ENCODE results near the gene FRMPD1. TPM values are rescaled to one million over a fixed set of nuclear protein-coding genes. Genes with fewer than 3 reads are reported as not detected.

FRMPD1 gene
- total RNA-seq, 1 experiment from 2014 or later: not detected

GRCh38 chr9:37624073-37624472 is 26.7 kb upstream of the FRMPD1 start:
- no peak overlapping the region for H3K4me3 Mint-ChIP-seq (ENCODE audit: low read depth, unreplicated experiment)
- H3K4me1 Mint-ChIP-seq (ENCODE audit: low read depth, unreplicated experiment): no peaks in the 10 kb centered on the region
- no peak for TF ChIP-seq CTCF (IDR thresholded peaks at IDR 0.05; ENCODE audit: unreplicated experiment)
- no peak for DNase-seq
- peaks cover 2% of the 10 kb centered on the region for H3K27me3 Mint-ChIP-seq (ENCODE audit: unreplicated experiment)
- intact Hi-C loops (cut with micrococcal nuclease; ENCODE audit: unreplicated experiment): no loop called here
- no TSS peak for BruUV-seq (replicated peaks)
- CTCF ChIA-PET: no interaction called here
- H3K27ac Mint-ChIP-seq (ENCODE audit: unreplicated experiment): no peak overlapping the region
- no peaks in the 10 kb centered on the region for H3K9me3 Mint-ChIP-seq (ENCODE audit: low read depth, unreplicated experiment)
- H3K36me3 Mint-ChIP-seq (ENCODE audit: insufficient read depth, unreplicated experiment): no peaks in the 10 kb centered on the region

GRCh38 chr9:37625036-37625757 is 25.6 kb upstream of the FRMPD1 start:
- Mint-ChIP-seq H3K4me1 (ENCODE audit: low read depth, unreplicated experiment) (no peaks in the 10 kb centered on the region), H3K27me3 (ENCODE audit: unreplicated experiment) (no peaks in the 10 kb centered on the region), H3K27ac (ENCODE audit: unreplicated experiment) (no peak overlapping the region), H3K36me3 (ENCODE audit: insufficient read depth, unreplicated experiment) (no peaks in the 10 kb centered on the region), H3K9me3 (ENCODE audit: low read depth, unreplicated experiment) (no peaks in the 10 kb centered on the region), H3K4me3 (ENCODE audit: low read depth, unreplicated experiment) (no peak overlapping the region)
- CTCF ChIA-PET: no interaction called here
- intact Hi-C loops (cut with micrococcal nuclease; ENCODE audit: unreplicated experiment): no loop called here
- DNase-seq: no peak
- BruUV-seq (replicated peaks): no TSS peak
- TF ChIP-seq CTCF (IDR thresholded peaks at IDR 0.05; ENCODE audit: unreplicated experiment): no peak

GRCh38 chr9:37625758-37626147 is 25.0 kb upstream of the FRMPD1 start:
- CTCF ChIA-PET: no interaction called here
- no peaks in the 10 kb centered on the region for H3K27me3 Mint-ChIP-seq (ENCODE audit: unreplicated experiment)
- intact Hi-C loops (cut with micrococcal nuclease; ENCODE audit: unreplicated experiment): no loop called here
- no peak for DNase-seq
- no TSS peak for BruUV-seq (replicated peaks)
- H3K4me3 Mint-ChIP-seq (ENCODE audit: low read depth, unreplicated experiment): no peak overlapping the region
- H3K36me3 Mint-ChIP-seq (ENCODE audit: insufficient read depth, unreplicated experiment): no peaks in the 10 kb centered on the region
- TF ChIP-seq CTCF (IDR thresholded peaks at IDR 0.05; ENCODE audit: unreplicated experiment): no peak
- no peaks in the 10 kb centered on the region for H3K4me1 Mint-ChIP-seq (ENCODE audit: low read depth, unreplicated experiment)
- no peaks in the 10 kb centered on the region for H3K9me3 Mint-ChIP-seq (ENCODE audit: low read depth, unreplicated experiment)
- H3K27ac Mint-ChIP-seq (ENCODE audit: unreplicated experiment): no peak overlapping the region

GRCh38 chr9:37626708-37627292 is 24.0 kb upstream of the FRMPD1 start:
- no TSS peak for BruUV-seq (replicated peaks)
- Mint-ChIP-seq H3K27me3 (ENCODE audit: unreplicated experiment) (no peaks in the 10 kb centered on the region), H3K9me3 (ENCODE audit: low read depth, unreplicated experiment) (no peaks in the 10 kb centered on the region), H3K36me3 (ENCODE audit: insufficient read depth, unreplicated experiment) (no peaks in the 10 kb centered on the region), H3K4me3 (ENCODE audit: low read depth, unreplicated experiment) (no peak overlapping the region), H3K27ac (ENCODE audit: unreplicated experiment) (no peak overlapping the region), H3K4me1 (ENCODE audit: low read depth, unreplicated experiment) (no peaks in the 10 kb centered on the region)
- no peak for DNase-seq
- intact Hi-C loops (cut with micrococcal nuclease; ENCODE audit: unreplicated experiment): no loop called here
- CTCF ChIA-PET: interaction anchor here (0.7 kb wide), 1 partner anchor 87 kb away, joined by 3 read pairs; no protein-coding TSS in a partner anchor
- TF ChIP-seq CTCF (IDR thresholded peaks at IDR 0.05; ENCODE audit: unreplicated experiment): no peak

All from Calu3 (cell line).